Natural killer cell (primary cell): Measurements from ENCODE around the gene SH3BP5L. TPM values are rescaled to one million over a fixed set of nuclear protein-coding genes. Genes with fewer than 3 reads are reported as not detected.

Experiments
- ATAC-seq, 3 donors: fragments of 150-1000 bp in 2 of 3; fragments of 200-7000 bp in 1 of 3; cut with Tn5 transposase; 1 replicate in 1 of 3; 2 replicates in 2 of 3; pipeline ENCODE4 v1.10.0; 2021; ENCODE audit warnings: mild to moderate bottlenecking in 2 of 3, moderate library complexity in 2 of 3
- DNase-seq, 2 donors: peaks; one replicate each; pipeline versions ENCODE4 v3.0.0 to v3.0.0-alpha.2; 2013 to 2021; ENCODE audit warnings: mixed read lengths in 1 of 2
- H3K27ac ChIP-seq: one replicate; pipeline ENCODE4 v1.5.1; 2013; ENCODE audit warnings: mild to moderate bottlenecking, low read length
- H3K27me3 ChIP-seq: one replicate; pipeline ENCODE4 v1.6.1; 2013; ENCODE audit warnings: low read length; ENCODE audit not compliant: control insufficient read depth, insufficient read depth
- H3K36me3 ChIP-seq: one replicate; pipeline ENCODE4 v1.6.1; 2013; ENCODE audit warnings: low read length; ENCODE audit not compliant: control insufficient read depth, insufficient read depth
- H3K4me1 ChIP-seq: one replicate; pipeline ENCODE4 v1.6.1; 2013; ENCODE audit warnings: low read length; ENCODE audit not compliant: control insufficient read depth, insufficient read depth
- H3K4me3 ChIP-seq: one replicate; pipeline ENCODE4 v1.5.1; 2013; ENCODE audit warnings: low read length
- H3K9me3 ChIP-seq: one replicate; pipeline ENCODE4 v1.6.1; 2013; ENCODE audit warnings: low read length; ENCODE audit not compliant: control insufficient read depth, insufficient read depth
- H3K27ac Mint-ChIP-seq, 2 donors: one replicate each; pipeline ENCODE4 v1.8.0; 2022; ENCODE audit warnings: mild to moderate bottlenecking in 2 of 2, mixed read lengths in 2 of 2, moderate library complexity in 1 of 2
- H3K27me3 Mint-ChIP-seq, 2 donors: one replicate each; pipeline ENCODE4 v1.8.0; 2022; ENCODE audit warnings: low read depth in 2 of 2, mixed read lengths in 2 of 2
- H3K36me3 Mint-ChIP-seq: one replicate; pipeline ENCODE4 v1.8.0; 2022; ENCODE audit warnings: mixed read lengths
- H3K4me1 Mint-ChIP-seq, 2 donors: one replicate each; pipeline ENCODE4 v1.8.0; 2022; ENCODE audit warnings: mixed read lengths in 2 of 2
- H3K4me3 Mint-ChIP-seq: one replicate; pipeline ENCODE4 v1.8.0; 2022; ENCODE audit warnings: mild to moderate bottlenecking, moderate library complexity, mixed read lengths
- H3K9me3 Mint-ChIP-seq, 2 donors: one replicate each; pipeline ENCODE4 v1.8.0; 2022; ENCODE audit warnings: mixed read lengths in 2 of 2
- CTCF ChIP-seq: fragments of 200-600 bp; IDR thresholded peaks from one replicate; pipeline ENCODE4 v1.8.0; 2022; ENCODE audit warnings: antibody characterized with exemption
- WGBS: methylation state at CpG from one replicate; pipeline ENCODE4 v1.1.7; 2013; ENCODE audit warnings: missing lambda C conversion rate; ENCODE audit not compliant: insufficient coverage; 5-methylcytosine and 5-hydroxymethylcytosine counted together
- intact Hi-C: fragments of 100-400 bp; cut with micrococcal nuclease; formaldehyde crosslinking; loops from one replicate; pipeline ENCODE4 v1.14.2; 2022
- total RNA-seq, 4 donors: library from RNA; stranded (reverse); fragments of 120-200 nt in 1 of 4; gene quantifications; one replicate each; pipeline versions ENCODE4 v1.2.3 to v1.2.4, GENCODE V29; 2013 to 2022

The SH3BP5L gene
- total RNA-seq, 3 donors from 2014 or later (not counting 1 experiment from before 2014, with no cell fraction given), result 19.0 to 27.5 (median 22.9) TPM

GRCh38 chr1:248848602-248849001, 22.9 kb upstream of the SH3BP5L start:
- no peaks in the 10 kb centered on the region for H3K9me3 Mint-ChIP-seq
- Histone ChIP-seq H3K27me3 (no peaks in the 10 kb centered on the region), H3K36me3 (peaks cover 46% of the 10 kb centered on the region), H3K4me3 (no peak overlapping the region), H3K4me1 (peaks cover 28% of the 10 kb centered on the region), H3K9me3 (no peaks in the 10 kb centered on the region), H3K27ac (no peak overlapping the region)
- no peaks in the 10 kb centered on the region for H3K27me3 Mint-ChIP-seq
- no peak for ATAC-seq
- TF ChIP-seq CTCF, result no peak
- H3K4me1 Mint-ChIP-seq, result no peaks in the 10 kb centered on the region
- no peak overlapping the region for H3K27ac Mint-ChIP-seq
- no peak for DNase-seq
- H3K36me3 Mint-ChIP-seq, result no peaks in the 10 kb centered on the region
- H3K4me3 Mint-ChIP-seq, result no peak overlapping the region
- intact Hi-C loops, result no loop called here
- WGBS, result 96% methylated on average over 8 of the region's 8 CpGs

- Mint-ChIP-seq H3K27ac (no peak overlapping the region), H3K9me3 (no peaks in the 10 kb centered on the region), H3K36me3 (no peaks in the 10 kb centered on the region), H3K27me3 (no peaks in the 10 kb centered on the region), H3K4me3 (no peak overlapping the region), H3K4me1 (no peaks in the 10 kb centered on the region)
- Histone ChIP-seq H3K4me1 (peaks cover 23% of the 10 kb centered on the region), H3K9me3 (no peaks in the 10 kb centered on the region), H3K27me3 (no peaks in the 10 kb centered on the region), H3K36me3 (peaks cover 46% of the 10 kb centered on the region), H3K4me3 (no peak overlapping the region), H3K27ac (no peak overlapping the region)
- DNase-seq, result no peak
- TF ChIP-seq CTCF, result no peak
- no peak for ATAC-seq
- intact Hi-C loops, result no loop called here
- WGBS, result 98% methylated on average over 72 of the region's 72 CpGs
Measured at GRCh38 chr1:248847956-248848561, 22.3 kb upstream of the SH3BP5L start.

- peaks cover 46% of the 10 kb centered on the region for H3K36me3 ChIP-seq
- H3K9me3 ChIP-seq, result no peaks in the 10 kb centered on the region
- Mint-ChIP-seq H3K4me3 (no peak overlapping the region), H3K27me3 (no peaks in the 10 kb centered on the region), H3K4me1 (peaks cover 2% of the 10 kb centered on the region in 2 donors), H3K9me3 (no peaks in the 10 kb centered on the region), H3K27ac (no peak overlapping the region), H3K36me3 (no peaks in the 10 kb centered on the region)
- DNase-seq (no peak), ATAC-seq (no peak)
- WGBS, result 98% methylated on average over 76 of the region's 76 CpGs
- no peaks in the 10 kb centered on the region for H3K27me3 ChIP-seq
- peaks cover 16% of the 10 kb centered on the region for H3K4me1 ChIP-seq
- TF ChIP-seq CTCF, result no peak
- no peak overlapping the region for H3K4me3 ChIP-seq
- intact Hi-C loops, result no loop called here
- H3K27ac ChIP-seq, result no peak overlapping the region
Measured at GRCh38 chr1:248847181-248847955, 21.7 kb upstream of the SH3BP5L start.
